Kidney (tissue), 14 donors: ENCODE measurements around the gene TIMM50. TPM values are rescaled to one million over a fixed set of nuclear protein-coding genes. Genes with fewer than 3 reads are reported as not detected.

Experiments
- DNase-seq, 5 donors: peaks; one replicate each; pipeline ENCODE4 v3.0.0-alpha.2; 2013 to 2020
- FAIRE-seq: peaks from 2 replicates; lab custom pipeline; 2012; peaks lifted over from hg19 to GRCh38; lab: Jason Lieb, UNC
- H3K27ac ChIP-seq, 2 donors: one replicate each; pipeline ENCODE4 v1.7.0; 2013; ENCODE audit warnings: low read depth in 2 of 2, low read length in 2 of 2, inconsistent platforms in 1 of 2
- H3K27me3 ChIP-seq: one replicate; pipeline ENCODE4 v1.7.1; 2013; ENCODE audit warnings: low read length, inconsistent platforms; ENCODE audit not compliant: control insufficient read depth, insufficient read depth
- H3K36me3 ChIP-seq, 3 donors: one replicate each; pipeline versions ENCODE4 v1.7.0 to v1.7.1; 2013; ENCODE audit warnings: low read length in 3 of 3, control low read depth in 1 of 3, inconsistent platforms in 1 of 3; ENCODE audit not compliant: insufficient read depth in 3 of 3, control insufficient read depth in 2 of 3
- H3K4me1 ChIP-seq, 3 donors: one replicate each; pipeline versions ENCODE4 v1.7.0 to v1.7.1; 2013; ENCODE audit warnings: low read length in 3 of 3, inconsistent platforms in 1 of 3, low read depth in 1 of 3; ENCODE audit not compliant: control insufficient read depth in 2 of 3, insufficient read depth in 2 of 3
- H3K4me3 ChIP-seq, 3 donors: one replicate each; pipeline versions ENCODE4 v1.7.0 to v1.8.1; 2013; ENCODE audit warnings: low read length in 3 of 3, control low read depth in 1 of 3, inconsistent platforms in 1 of 3
- H3K9ac ChIP-seq, 3 donors: one replicate each; pipeline versions ENCODE4 v1.7.0 to v1.7.1; 2013; ENCODE audit warnings: low read length in 3 of 3, control low read depth in 1 of 3, inconsistent platforms in 1 of 3
- H3K9me3 ChIP-seq, 3 donors: one replicate each; pipeline versions ENCODE4 v1.7.0 to v1.7.1; 2013; ENCODE audit warnings: low read length in 3 of 3, control low read depth in 1 of 3, inconsistent platforms in 1 of 3; ENCODE audit not compliant: control insufficient read depth in 2 of 3, insufficient read depth in 1 of 3
- CTCF ChIP-seq: IDR thresholded peaks from 3 replicates; pipeline ENCODE4 v1.5.1; 2012; ENCODE audit warnings: mild to moderate bottlenecking, moderate library complexity, borderline replicate concordance; ENCODE audit not compliant: insufficient read depth; ENCODE audit errors: extremely low read depth
- intact Hi-C: fragments of 100-400 bp; cut with DNase I; formaldehyde crosslinking; loops from one replicate; pipeline ENCODE4 v1.11.1; 2022
- polyA plus RNA-seq: library from polyadenylated mRNA; stranded (reverse); fragments of 350-450 nt; fragmentation: Illumina TruSeq; extraction: RNeasy Lipid Tissue Mini Kit (QIAGEN cat#74804); gene quantifications from one replicate; pipeline ENCODE4 v1.2.3, GENCODE V29; 2014; ENCODE audit warnings: low read depth, low replicate concordance; ENCODE audit not compliant: insufficient read depth
- total RNA-seq: library from RNA; stranded (reverse); fragmentation: NEBNext Ultra II Directional; extraction: Animal tissue kit (Norgen Biotek cat#: 25700); gene quantifications from one replicate; pipeline ENCODE4 v1.2.1, GENCODE V29; 2021
- donor health status: control.
- donor health status: control.
- donor health status: control.
- donor health status: control.
- donor health status: control.
- donor health status: DM: yes; HTN: yes; CAD: no.
- donor health status: Normal renal cell carcinoma (clear cell type).

The TIMM50 gene
- total and polyA plus RNA-seq, 2 donors from 2014 or later, result 52.4 to 74.4 TPM

- peak within 1 kb of the TSS; percentile 66 to 72 for H3K27ac ChIP-seq
- H3K27me3 ChIP-seq, result no peaks in the 10 kb centered on the region
- H3K9ac ChIP-seq, result peak within 1 kb of the TSS; percentile 27 to 83 (median 82)
- FAIRE-seq (no peak), DNase-seq (peak; percentile 96 to 99 (median 98))
- peaks cover 0 to 5% (median 0%) of the 10 kb centered on the region in 3 donors for H3K4me1 ChIP-seq
- no peaks in the 10 kb centered on the region for H3K9me3 ChIP-seq
- intact Hi-C loops, result loop anchor here (10.0 kb wide), 1 partner anchor 58 kb away; no protein-coding TSS in a partner anchor
- peak within 1 kb of the TSS; percentile 78 to 86 (median 81) for H3K4me3 ChIP-seq
- TF ChIP-seq CTCF, result peak; percentile 99
- no peaks in the 10 kb centered on the region for H3K36me3 ChIP-seq
These were observed 51.8 kb downstream of the TIMM50 start, which contains the start of gene EID2B for GRCh38 chr19:39532233-39533002. EID2B (minus strand) TSS chr19:39532852; CDS start chr19:39532802, 50 bp downstream.

GRCh38 chr19:39533003-39533512 is 52.4 kb downstream of the TIMM50 start:
- FAIRE-seq, result no peak
- intact Hi-C loops, result loop anchor here (10.0 kb wide), 1 partner anchor 58 kb away; no protein-coding TSS in a partner anchor
- H3K4me3 ChIP-seq, result peak overlapping the region in 2 of 3 donors; percentile 81 to 86

GRCh38 chr19:39533791-39534190 is 53.2 kb downstream of the TIMM50 start:
- Histone ChIP-seq H3K9ac (no peak overlapping the region), H3K4me3 (no peak overlapping the region), H3K27ac (no peak overlapping the region), H3K27me3 (no peaks in the 10 kb centered on the region), H3K36me3 (no peaks in the 10 kb centered on the region), H3K4me1 (peaks cover 0 to 6% (median 2%) of the 10 kb centered on the region in 3 donors), H3K9me3 (no peaks in the 10 kb centered on the region)
- no peak for TF ChIP-seq CTCF
- DNase-seq (no peak), FAIRE-seq (no peak)
- intact Hi-C loops, result loop anchor here (10.0 kb wide), 1 partner anchor 59 kb away; no protein-coding TSS in a partner anchor

More at GRCh38 chr19:39533003-39533512, 52.4 kb downstream of the TIMM50 start:
- no peak for DNase-seq
- Histone ChIP-seq H3K36me3 (no peaks in the 10 kb centered on the region), H3K27me3 (no peaks in the 10 kb centered on the region), H3K4me1 (peaks cover 0 to 5% (median 0%) of the 10 kb centered on the region in 3 donors), H3K27ac (no peak overlapping the region), H3K9me3 (no peaks in the 10 kb centered on the region), H3K9ac (peak overlapping the region in 1 of 3 donors; percentile 83)
- no peak for TF ChIP-seq CTCF
